ENCODE results near the gene GRIP1. TPM values are rescaled to one million over a fixed set of nuclear protein-coding genes. Genes with fewer than 3 reads are reported as not detected.

GRIP1 gene
- total RNA-seq: 0.47 TPM
- long read RNA-seq, partial matches to known transcripts: 1 of 1 reads
- long read RNA-seq, other reads (novel, unspliced or antisense): 0 of 1 reads

DNA sequence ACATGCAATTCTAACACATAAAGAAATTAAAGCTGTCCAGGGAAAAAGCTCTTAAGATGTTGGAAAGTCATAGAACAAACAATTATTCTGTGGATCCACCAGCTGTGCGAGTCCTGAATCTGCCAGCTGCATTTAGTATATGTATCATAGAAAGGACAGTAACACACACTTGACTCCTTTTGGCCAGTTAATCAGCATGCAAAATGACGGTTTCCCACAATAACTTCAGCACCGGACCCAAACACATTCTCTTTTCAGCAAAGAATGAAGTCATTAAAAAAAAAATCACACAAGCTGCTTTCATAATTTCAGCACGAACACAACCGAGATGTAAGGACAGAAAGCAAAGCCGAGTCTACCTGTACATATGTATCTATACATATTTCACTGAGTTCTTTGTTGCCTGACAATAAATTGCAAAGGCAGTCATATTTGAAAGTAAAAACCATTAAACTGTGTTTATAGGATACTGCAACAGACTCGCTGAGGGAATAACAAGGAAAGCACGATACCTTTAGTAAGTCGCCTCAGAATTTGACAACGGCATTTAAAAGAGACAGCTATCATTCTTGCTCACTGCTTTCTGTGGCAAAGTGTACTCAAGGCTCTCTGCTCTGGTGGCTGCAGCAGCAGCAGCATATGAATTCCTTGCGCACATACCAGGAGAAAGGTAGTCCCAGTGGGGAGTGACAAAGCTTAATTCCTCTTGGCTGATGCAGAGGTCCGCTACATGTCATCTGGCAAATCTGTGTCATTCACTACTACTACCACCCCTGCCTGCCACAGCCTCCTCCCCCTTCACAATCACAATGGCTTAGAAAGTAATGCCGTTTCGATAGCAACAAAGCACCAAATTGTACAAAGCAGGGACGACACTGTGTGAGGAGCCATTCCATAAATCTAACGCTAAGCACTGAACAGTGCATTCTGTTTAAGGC, at the start of gene GRIP1:
TSS of gene GRIP1 (minus strand) at position 739 of the 938 bp plus-strand sequence. CDS start at position 567, 172 bp downstream.
- peaks cover 16% of the 10 kb centered on the region for H3K27me3 ChIP-seq (ENCODE audit: low read depth)
- H3K4me3 ChIP-seq: peak within 1 kb of the TSS; percentile 35
- TF ChIP-seq, protein P1, sequence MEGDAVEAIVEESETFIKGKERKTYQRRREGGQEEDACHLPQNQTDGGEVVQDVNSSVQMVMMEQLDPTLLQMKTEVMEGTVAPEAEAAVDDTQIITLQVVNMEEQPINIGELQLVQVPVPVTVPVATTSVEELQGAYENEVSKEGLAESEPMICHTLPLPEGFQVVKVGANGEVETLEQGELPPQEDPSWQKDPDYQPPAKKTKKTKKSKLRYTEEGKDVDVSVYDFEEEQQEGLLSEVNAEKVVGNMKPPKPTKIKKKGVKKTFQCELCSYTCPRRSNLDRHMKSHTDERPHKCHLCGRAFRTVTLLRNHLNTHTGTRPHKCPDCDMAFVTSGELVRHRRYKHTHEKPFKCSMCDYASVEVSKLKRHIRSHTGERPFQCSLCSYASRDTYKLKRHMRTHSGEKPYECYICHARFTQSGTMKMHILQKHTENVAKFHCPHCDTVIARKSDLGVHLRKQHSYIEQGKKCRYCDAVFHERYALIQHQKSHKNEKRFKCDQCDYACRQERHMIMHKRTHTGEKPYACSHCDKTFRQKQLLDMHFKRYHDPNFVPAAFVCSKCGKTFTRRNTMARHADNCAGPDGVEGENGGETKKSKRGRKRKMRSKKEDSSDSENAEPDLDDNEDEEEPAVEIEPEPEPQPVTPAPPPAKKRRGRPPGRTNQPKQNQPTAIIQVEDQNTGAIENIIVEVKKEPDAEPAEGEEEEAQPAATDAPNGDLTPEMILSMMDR (IDR thresholded peaks at IDR 0.05; ENCODE audit: borderline replicate concordance): no peak
- H3K4me1 ChIP-seq: no peaks in the 10 kb centered on the region
- no peak within 1 kb of the TSS for H3K27ac ChIP-seq (replicated peaks)
- no peak for DNase-seq
- no peaks in the 10 kb centered on the region for H3K36me3 ChIP-seq
- no peaks in the 10 kb centered on the region for H3K9me3 ChIP-seq (replicated peaks)
- intact Hi-C loops (cut with micrococcal nuclease): no loop called here

DNA sequence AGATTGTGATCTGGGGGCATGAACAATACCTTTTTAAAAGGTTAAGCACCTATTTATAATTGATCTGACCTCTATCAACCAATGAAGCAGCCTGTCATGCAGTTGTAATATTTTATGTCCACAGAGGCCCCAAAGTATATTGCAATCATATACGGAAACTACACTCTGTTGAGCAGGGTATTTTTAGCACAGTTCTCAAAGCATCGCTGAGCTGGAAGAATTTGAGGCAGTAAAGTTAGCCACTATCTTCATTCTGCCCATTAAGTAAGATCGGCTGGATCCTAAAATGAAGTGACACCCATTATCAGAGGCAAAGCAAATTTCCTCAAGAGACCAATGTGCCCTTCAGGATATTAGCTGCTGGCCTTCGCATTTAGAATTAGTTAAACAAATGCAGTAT, 47.7 kb upstream of the GRIP1 start:
- H3K27me3 ChIP-seq (ENCODE audit: low read depth): no peaks in the 10 kb centered on the region

GRCh38 chr12:66725031-66725430, 46.2 kb upstream of the GRIP1 start:
- intact Hi-C loops (cut with micrococcal nuclease): no loop called here
- no peaks in the 10 kb centered on the region for H3K36me3 ChIP-seq
- H3K27ac ChIP-seq (replicated peaks): no peak overlapping the region
- no peak for DNase-seq
- no peaks in the 10 kb centered on the region for H3K9me3 ChIP-seq (replicated peaks)
- no peak overlapping the region for H3K4me3 ChIP-seq
- TF ChIP-seq, protein P1 (IDR thresholded peaks at IDR 0.05; ENCODE audit: borderline replicate concordance): no peak
- no peaks in the 10 kb centered on the region for H3K27me3 ChIP-seq (ENCODE audit: low read depth)
- H3K4me1 ChIP-seq: no peaks in the 10 kb centered on the region

More for the DNA sequence above, 47.7 kb upstream of the GRIP1 start:
- Histone ChIP-seq H3K4me1 (no peaks in the 10 kb centered on the region), H3K9me3 (replicated peaks) (no peaks in the 10 kb centered on the region), H3K27ac (replicated peaks) (no peak overlapping the region), H3K36me3 (no peaks in the 10 kb centered on the region), H3K4me3 (no peak overlapping the region)
- TF ChIP-seq, protein P1 (IDR thresholded peaks at IDR 0.05; ENCODE audit: borderline replicate concordance): no peak
- DNase-seq: no peak
- intact Hi-C loops (cut with micrococcal nuclease): no loop called here

- Histone ChIP-seq H3K27me3 (ENCODE audit: low read depth) (no peaks in the 10 kb centered on the region), H3K9me3 (replicated peaks) (no peaks in the 10 kb centered on the region), H3K4me1 (no peaks in the 10 kb centered on the region), H3K36me3 (no peaks in the 10 kb centered on the region), H3K27ac (replicated peaks) (no peak overlapping the region), H3K4me3 (no peak overlapping the region)
- intact Hi-C loops (cut with micrococcal nuclease): no loop called here
- TF ChIP-seq, protein P1 (IDR thresholded peaks at IDR 0.05; ENCODE audit: borderline replicate concordance): no peak
- no peak for DNase-seq
Observed at GRCh38 chr12:66724616-66725015, 45.7 kb upstream of the GRIP1 start.

DNA sequence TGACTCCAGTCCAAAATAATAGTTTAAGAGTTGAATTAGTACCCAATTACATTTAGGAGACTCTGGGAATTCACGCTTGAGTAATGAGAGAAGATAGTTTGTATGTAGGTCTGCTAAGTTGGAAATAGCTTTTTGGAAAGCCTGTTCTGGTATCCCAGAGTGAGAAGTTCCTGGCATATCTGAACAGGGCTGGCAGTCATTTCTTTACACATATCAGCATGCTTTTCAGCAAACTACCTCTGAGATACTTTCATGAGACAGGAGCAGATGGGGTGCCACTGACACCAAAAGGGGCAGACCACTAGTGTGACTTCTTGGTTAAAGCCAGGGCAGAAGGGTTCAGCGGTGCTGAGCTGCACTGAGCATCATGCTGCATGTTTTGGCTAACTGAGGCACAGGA, 45.1 kb upstream of the GRIP1 start:
- H3K4me3 ChIP-seq: no peak overlapping the region
- no peak overlapping the region for H3K27ac ChIP-seq (replicated peaks)
- intact Hi-C loops (cut with micrococcal nuclease): no loop called here
- H3K36me3 ChIP-seq: no peaks in the 10 kb centered on the region
- H3K9me3 ChIP-seq (replicated peaks): no peaks in the 10 kb centered on the region
- H3K27me3 ChIP-seq (ENCODE audit: low read depth): no peaks in the 10 kb centered on the region
- no peak for DNase-seq
- no peaks in the 10 kb centered on the region for H3K4me1 ChIP-seq
- TF ChIP-seq, protein P1 (IDR thresholded peaks at IDR 0.05; ENCODE audit: borderline replicate concordance): no peak
